ENCODE measurements around the gene LRRC14B.

The LRRC14B gene

GRCh38 chr5:174876-175465, 16.3 kb upstream of the LRRC14B start:
- H3K9me3 Mint-ChIP-seq = no peaks in the 10 kb centered on the region
- H3K27me3 Mint-ChIP-seq = peaks cover 15% of the 10 kb centered on the region
- H3K4me1 Mint-ChIP-seq = no peaks in the 10 kb centered on the region
- no peak overlapping the region for H3K4me3 Mint-ChIP-seq
- H3K36me3 Mint-ChIP-seq = no peaks in the 10 kb centered on the region
- DNase-seq (ENCODE audit: low spot score in 2 of 2) = no peak
- no peak overlapping the region for H3K27ac Mint-ChIP-seq
- no peak for ATAC-seq (ENCODE audit: low read depth)

- ATAC-seq (ENCODE audit: low read depth) = no peak
- H3K27me3 Mint-ChIP-seq = peaks cover 17% of the 10 kb centered on the region
- H3K4me3 Mint-ChIP-seq = no peak overlapping the region
- no peaks in the 10 kb centered on the region for H3K4me1 Mint-ChIP-seq
- H3K9me3 Mint-ChIP-seq = no peaks in the 10 kb centered on the region
- H3K27ac Mint-ChIP-seq = no peak overlapping the region
- no peaks in the 10 kb centered on the region for H3K36me3 Mint-ChIP-seq
- no peak for DNase-seq (ENCODE audit: low spot score in 2 of 2)
Measured at GRCh38 chr5:176296-176823, 14.9 kb upstream of the LRRC14B start.

- no peak overlapping the region for H3K4me3 Mint-ChIP-seq
- H3K27me3 Mint-ChIP-seq = peaks cover 16% of the 10 kb centered on the region
- no peaks in the 10 kb centered on the region for H3K4me1 Mint-ChIP-seq
Measured at GRCh38 chr5:178110-178509, 13.2 kb upstream of the LRRC14B start.

GRCh38 chr5:179401-179800, 11.9 kb upstream of the LRRC14B start:
- no peak for DNase-seq (ENCODE audit: low spot score in 2 of 2)
- Mint-ChIP-seq H3K9me3 (no peaks in the 10 kb centered on the region), H3K36me3 (no peaks in the 10 kb centered on the region), H3K27ac (no peak overlapping the region), H3K4me1 (no peaks in the 10 kb centered on the region), H3K4me3 (no peak overlapping the region), H3K27me3 (peaks cover 10% of the 10 kb centered on the region)
- ATAC-seq (ENCODE audit: low read depth) = no peak

More at GRCh38 chr5:178110-178509, 13.2 kb upstream of the LRRC14B start:
- Mint-ChIP-seq H3K9me3 (no peaks in the 10 kb centered on the region), H3K36me3 (no peaks in the 10 kb centered on the region), H3K27ac (no peak overlapping the region)
- no peak for ATAC-seq (ENCODE audit: low read depth)
- DNase-seq (ENCODE audit: low spot score in 2 of 2) = no peak

- no peaks in the 10 kb centered on the region for H3K9me3 Mint-ChIP-seq
- no peak overlapping the region for H3K27ac Mint-ChIP-seq
- no peak overlapping the region for H3K4me3 Mint-ChIP-seq
- peaks cover 8% of the 10 kb centered on the region for H3K27me3 Mint-ChIP-seq
- H3K4me1 Mint-ChIP-seq = no peaks in the 10 kb centered on the region
- DNase-seq (ENCODE audit: low spot score in 2 of 2) (no peak), ATAC-seq (ENCODE audit: low read depth) (no peak)
- H3K36me3 Mint-ChIP-seq = no peaks in the 10 kb centered on the region
Measured at GRCh38 chr5:180286-180918, 10.9 kb upstream of the LRRC14B start.

- no peaks in the 10 kb centered on the region for H3K36me3 Mint-ChIP-seq
- no peak overlapping the region for H3K27ac Mint-ChIP-seq
- no peaks in the 10 kb centered on the region for H3K9me3 Mint-ChIP-seq
- H3K4me3 Mint-ChIP-seq = no peak overlapping the region
- no peak for DNase-seq (ENCODE audit: low spot score in 2 of 2)
- no peak for ATAC-seq (ENCODE audit: low read depth)
- H3K4me1 Mint-ChIP-seq = no peaks in the 10 kb centered on the region
- peaks cover 8% of the 10 kb centered on the region for H3K27me3 Mint-ChIP-seq
Measured at GRCh38 chr5:181160-181559, 10.1 kb upstream of the LRRC14B start.

- DNase-seq (ENCODE audit: low spot score in 2 of 2) (no peak), ATAC-seq (ENCODE audit: low read depth) (no peak)
- H3K27ac Mint-ChIP-seq = no peak overlapping the region
- H3K4me1 Mint-ChIP-seq = no peaks in the 10 kb centered on the region
- H3K9me3 Mint-ChIP-seq = no peaks in the 10 kb centered on the region
- H3K27me3 Mint-ChIP-seq = peaks cover 8% of the 10 kb centered on the region
- H3K4me3 Mint-ChIP-seq = no peak overlapping the region
- H3K36me3 Mint-ChIP-seq = no peaks in the 10 kb centered on the region
Measured at GRCh38 chr5:181566-181965, 9.7 kb upstream of the LRRC14B start.

- H3K4me1 Mint-ChIP-seq = no peaks in the 10 kb centered on the region
Measured at GRCh38 chr5:182126-182525, 9.2 kb upstream of the LRRC14B start.

GRCh38 chr5:184471-184870, 6.8 kb upstream of the LRRC14B start:
- H3K36me3 Mint-ChIP-seq = no peaks in the 10 kb centered on the region
- DNase-seq (ENCODE audit: low spot score in 2 of 2) (no peak), ATAC-seq (ENCODE audit: low read depth) (no peak)
- peaks cover 11% of the 10 kb centered on the region for H3K27me3 Mint-ChIP-seq
- H3K27ac Mint-ChIP-seq = no peak overlapping the region
- no peak overlapping the region for H3K4me3 Mint-ChIP-seq
- peaks cover 7% of the 10 kb centered on the region for H3K4me1 Mint-ChIP-seq
- no peaks in the 10 kb centered on the region for H3K9me3 Mint-ChIP-seq

More at GRCh38 chr5:182126-182525, 9.2 kb upstream of the LRRC14B start:
- Mint-ChIP-seq H3K27ac (no peak overlapping the region), H3K27me3 (peaks cover 8% of the 10 kb centered on the region), H3K4me3 (no peak overlapping the region), H3K36me3 (no peaks in the 10 kb centered on the region), H3K9me3 (no peaks in the 10 kb centered on the region)
- DNase-seq (ENCODE audit: low spot score in 2 of 2) = no peak
- ATAC-seq (ENCODE audit: low read depth) = no peak

- no peaks in the 10 kb centered on the region for H3K9me3 Mint-ChIP-seq
- DNase-seq (ENCODE audit: low spot score in 2 of 2) (no peak), ATAC-seq (ENCODE audit: low read depth) (no peak)
- H3K27ac Mint-ChIP-seq = no peak overlapping the region
- no peak overlapping the region for H3K4me3 Mint-ChIP-seq
- H3K36me3 Mint-ChIP-seq = no peaks in the 10 kb centered on the region
- peaks cover 10% of the 10 kb centered on the region for H3K4me1 Mint-ChIP-seq
- peaks cover 10% of the 10 kb centered on the region for H3K27me3 Mint-ChIP-seq
Measured at GRCh38 chr5:185095-186070, 5.9 kb upstream of the LRRC14B start.

GRCh38 chr5:186091-187041, 4.9 kb upstream of the LRRC14B start:
- Mint-ChIP-seq H3K4me3 (no peak overlapping the region), H3K27ac (no peak overlapping the region), H3K27me3 (peaks cover 9% of the 10 kb centered on the region), H3K4me1 (peaks cover 11% of the 10 kb centered on the region), H3K36me3 (no peaks in the 10 kb centered on the region), H3K9me3 (no peaks in the 10 kb centered on the region)
- no peak for DNase-seq (ENCODE audit: low spot score in 2 of 2)
- ATAC-seq (ENCODE audit: low read depth) = no peak

- peaks cover 9% of the 10 kb centered on the region for H3K27me3 Mint-ChIP-seq
- no peak overlapping the region for H3K27ac Mint-ChIP-seq
- ATAC-seq (ENCODE audit: low read depth) (no peak), DNase-seq (ENCODE audit: low spot score in 2 of 2) (no peak)
- no peaks in the 10 kb centered on the region for H3K36me3 Mint-ChIP-seq
- H3K4me1 Mint-ChIP-seq = peaks cover 11% of the 10 kb centered on the region
- no peaks in the 10 kb centered on the region for H3K9me3 Mint-ChIP-seq
- no peak overlapping the region for H3K4me3 Mint-ChIP-seq
Measured at GRCh38 chr5:187042-187431, 4.3 kb upstream of the LRRC14B start.

All from memory B cell (primary cell).